ENCODE results near the gene COL19A1.
"Not testable (repeated sequence)": the region's sequence is repeated elsewhere in the genome, so short reads cannot be mapped to it uniquely, and the experiment has no call there.

The COL19A1 gene

GRCh38 chr6:69866351-69866769, at the start of gene COL19A1:
Gene COL19A1 (plus strand): TSS chr6:69866556. CDS start chr6:69879568, 13,012 bp downstream.
- Histone ChIP-seq H3K4me1 (ENCODE audit: control insufficient read depth, insufficient read depth, low read length) (peaks cover 6% of the 10 kb centered on the region; the same call in 1 of the 2 replicates), H3K9me3 (ENCODE audit: control insufficient read depth, insufficient read depth, low read depth, low read length) (no peaks in the 10 kb centered on the region), H3K27ac (ENCODE audit: low read depth, low read length) (no peak within 1 kb of the TSS), H3K36me3 (ENCODE audit: control insufficient read depth, insufficient read depth, low read length) (no peaks in the 10 kb centered on the region), H3K9ac (ENCODE audit: low read length) (peak within 1 kb of the TSS; percentile 53), H3K4me3 (ENCODE audit: low read depth, low read length) (peak within 1 kb of the TSS; percentile 69), H3K27me3 (ENCODE audit: control insufficient read depth, insufficient read depth, low read length) (peaks cover 56% of the 10 kb centered on the region)

GRCh38 chr6:69816569-69816968, 49.8 kb upstream of the COL19A1 start:
- H3K4me1 ChIP-seq (ENCODE audit: control insufficient read depth, insufficient read depth, low read length) = peaks cover 20% of the 10 kb centered on the region
- H3K9me3 ChIP-seq (ENCODE audit: control insufficient read depth, insufficient read depth, low read depth, low read length) = no peaks in the 10 kb centered on the region
- no peak overlapping the region for H3K9ac ChIP-seq (ENCODE audit: low read length)
- H3K36me3 ChIP-seq (ENCODE audit: control insufficient read depth, insufficient read depth, low read length) = no peaks in the 10 kb centered on the region
- H3K27ac ChIP-seq (ENCODE audit: low read depth, low read length) = no peak overlapping the region
- no peaks in the 10 kb centered on the region for H3K27me3 ChIP-seq (ENCODE audit: control insufficient read depth, insufficient read depth, low read length)
- H3K4me3 ChIP-seq (ENCODE audit: low read depth, low read length) = no peak overlapping the region

- H3K9ac ChIP-seq (ENCODE audit: low read length) = no peak overlapping the region
- H3K9me3 ChIP-seq (ENCODE audit: control insufficient read depth, insufficient read depth, low read depth, low read length) = no peaks in the 10 kb centered on the region
- H3K36me3 ChIP-seq (ENCODE audit: control insufficient read depth, insufficient read depth, low read length) = no peaks in the 10 kb centered on the region
- no peak overlapping the region for H3K27ac ChIP-seq (ENCODE audit: low read depth, low read length)
- H3K4me3 ChIP-seq (ENCODE audit: low read depth, low read length) = no peak overlapping the region
- H3K27me3 ChIP-seq (ENCODE audit: control insufficient read depth, insufficient read depth, low read length) = no peaks in the 10 kb centered on the region
- H3K4me1 ChIP-seq (ENCODE audit: control insufficient read depth, insufficient read depth, low read length) = peaks cover 20% of the 10 kb centered on the region
Observed at GRCh38 chr6:69817358-69817757, 49.0 kb upstream of the COL19A1 start.

GRCh38 chr6:69818223-69818930, 48.0 kb upstream of the COL19A1 start:
- H3K27ac ChIP-seq (ENCODE audit: low read depth, low read length) = no peak overlapping the region
- H3K4me3 ChIP-seq (ENCODE audit: low read depth, low read length) = no peak overlapping the region
- H3K4me1 ChIP-seq (ENCODE audit: control insufficient read depth, insufficient read depth, low read length) = peaks cover 20% of the 10 kb centered on the region
- H3K27me3 ChIP-seq (ENCODE audit: control insufficient read depth, insufficient read depth, low read length) = no peaks in the 10 kb centered on the region
- no peak overlapping the region for H3K9ac ChIP-seq (ENCODE audit: low read length)
- H3K9me3 ChIP-seq (ENCODE audit: control insufficient read depth, insufficient read depth, low read depth, low read length) = no peaks in the 10 kb centered on the region
- no peaks in the 10 kb centered on the region for H3K36me3 ChIP-seq (ENCODE audit: control insufficient read depth, insufficient read depth, low read length)

- Histone ChIP-seq H3K27me3 (ENCODE audit: control insufficient read depth, insufficient read depth, low read length) (no peaks in the 10 kb centered on the region), H3K4me1 (ENCODE audit: control insufficient read depth, insufficient read depth, low read length) (peaks cover 13% of the 10 kb centered on the region), H3K27ac (ENCODE audit: low read depth, low read length) (no peak overlapping the region), H3K36me3 (ENCODE audit: control insufficient read depth, insufficient read depth, low read length) (no peaks in the 10 kb centered on the region), H3K9me3 (ENCODE audit: control insufficient read depth, insufficient read depth, low read depth, low read length) (no peaks in the 10 kb centered on the region), H3K9ac (ENCODE audit: low read length) (no peak overlapping the region), H3K4me3 (ENCODE audit: low read depth, low read length) (no peak overlapping the region)
Observed at GRCh38 chr6:69819138-69819537, 47.2 kb upstream of the COL19A1 start.

GRCh38 chr6:69820018-69820417, 46.3 kb upstream of the COL19A1 start:
- Histone ChIP-seq H3K27ac (ENCODE audit: low read depth, low read length) (no peak overlapping the region), H3K4me1 (ENCODE audit: control insufficient read depth, insufficient read depth, low read length) (peaks cover 11% of the 10 kb centered on the region), H3K36me3 (ENCODE audit: control insufficient read depth, insufficient read depth, low read length) (no peaks in the 10 kb centered on the region), H3K9me3 (ENCODE audit: control insufficient read depth, insufficient read depth, low read depth, low read length) (no peaks in the 10 kb centered on the region), H3K27me3 (ENCODE audit: control insufficient read depth, insufficient read depth, low read length) (no peaks in the 10 kb centered on the region), H3K4me3 (ENCODE audit: low read depth, low read length) (no peak overlapping the region), H3K9ac (ENCODE audit: low read length) (no peak overlapping the region)

- Histone ChIP-seq H3K4me1 (ENCODE audit: control insufficient read depth, insufficient read depth, low read length) (peaks cover 7% of the 10 kb centered on the region), H3K9me3 (ENCODE audit: control insufficient read depth, insufficient read depth, low read depth, low read length) (no peaks in the 10 kb centered on the region), H3K36me3 (ENCODE audit: control insufficient read depth, insufficient read depth, low read length) (no peaks in the 10 kb centered on the region), H3K4me3 (ENCODE audit: low read depth, low read length) (no peak overlapping the region), H3K9ac (ENCODE audit: low read length) (no peak overlapping the region), H3K27ac (ENCODE audit: low read depth, low read length) (no peak overlapping the region), H3K27me3 (ENCODE audit: control insufficient read depth, insufficient read depth, low read length) (no peaks in the 10 kb centered on the region)
Observed at GRCh38 chr6:69820438-69820837, 45.9 kb upstream of the COL19A1 start.

- not testable (repeated sequence) for H3K9ac ChIP-seq (ENCODE audit: low read length); H3K36me3 ChIP-seq (ENCODE audit: control insufficient read depth, insufficient read depth, low read length); H3K27me3 ChIP-seq (ENCODE audit: control insufficient read depth, insufficient read depth, low read length)
Observed at GRCh38 chr6:69824355-69824754, 42.0 kb upstream of the COL19A1 start.

GRCh38 chr6:69825904-69826303, 40.5 kb upstream of the COL19A1 start:
- Histone ChIP-seq H3K27me3 (ENCODE audit: control insufficient read depth, insufficient read depth, low read length) (no peaks in the 10 kb centered on the region), H3K4me1 (ENCODE audit: control insufficient read depth, insufficient read depth, low read length) (peaks cover 8% of the 10 kb centered on the region), H3K36me3 (ENCODE audit: control insufficient read depth, insufficient read depth, low read length) (no peaks in the 10 kb centered on the region), H3K4me3 (ENCODE audit: low read depth, low read length) (no peak overlapping the region), H3K9ac (ENCODE audit: low read length) (no peak overlapping the region), H3K9me3 (ENCODE audit: control insufficient read depth, insufficient read depth, low read depth, low read length) (no peaks in the 10 kb centered on the region), H3K27ac (ENCODE audit: low read depth, low read length) (no peak overlapping the region)

More at GRCh38 chr6:69824355-69824754, 42.0 kb upstream of the COL19A1 start:
- not testable (repeated sequence) for H3K4me3 ChIP-seq (ENCODE audit: low read depth, low read length); H3K9me3 ChIP-seq (ENCODE audit: control insufficient read depth, insufficient read depth, low read depth, low read length); H3K4me1 ChIP-seq (ENCODE audit: control insufficient read depth, insufficient read depth, low read length); H3K27ac ChIP-seq (ENCODE audit: low read depth, low read length)

GRCh38 chr6:69827276-69827893, 39.0 kb upstream of the COL19A1 start:
- H3K4me1 ChIP-seq (ENCODE audit: control insufficient read depth, insufficient read depth, low read length) = peaks cover 10% of the 10 kb centered on the region
- H3K4me3 ChIP-seq (ENCODE audit: low read depth, low read length) = no peak overlapping the region
- no peak overlapping the region for H3K9ac ChIP-seq (ENCODE audit: low read length)
- H3K9me3 ChIP-seq (ENCODE audit: control insufficient read depth, insufficient read depth, low read depth, low read length) = no peaks in the 10 kb centered on the region
- no peaks in the 10 kb centered on the region for H3K36me3 ChIP-seq (ENCODE audit: control insufficient read depth, insufficient read depth, low read length)
- H3K27ac ChIP-seq (ENCODE audit: low read depth, low read length) = no peak overlapping the region
- no peaks in the 10 kb centered on the region for H3K27me3 ChIP-seq (ENCODE audit: control insufficient read depth, insufficient read depth, low read length)

GRCh38 chr6:69832558-69832957, 33.8 kb upstream of the COL19A1 start:
- no peak overlapping the region for H3K4me3 ChIP-seq (ENCODE audit: low read depth, low read length)
- H3K9me3 ChIP-seq (ENCODE audit: control insufficient read depth, insufficient read depth, low read depth, low read length) = no peaks in the 10 kb centered on the region
- H3K36me3 ChIP-seq (ENCODE audit: control insufficient read depth, insufficient read depth, low read length) = no peaks in the 10 kb centered on the region
- no peak overlapping the region for H3K27ac ChIP-seq (ENCODE audit: low read depth, low read length)
- H3K9ac ChIP-seq (ENCODE audit: low read length) = no peak overlapping the region
- H3K27me3 ChIP-seq (ENCODE audit: control insufficient read depth, insufficient read depth, low read length) = no peaks in the 10 kb centered on the region
- H3K4me1 ChIP-seq (ENCODE audit: control insufficient read depth, insufficient read depth, low read length) = peaks cover 6% of the 10 kb centered on the region
